ENCODE results near the gene TMEM221.

DNA sequence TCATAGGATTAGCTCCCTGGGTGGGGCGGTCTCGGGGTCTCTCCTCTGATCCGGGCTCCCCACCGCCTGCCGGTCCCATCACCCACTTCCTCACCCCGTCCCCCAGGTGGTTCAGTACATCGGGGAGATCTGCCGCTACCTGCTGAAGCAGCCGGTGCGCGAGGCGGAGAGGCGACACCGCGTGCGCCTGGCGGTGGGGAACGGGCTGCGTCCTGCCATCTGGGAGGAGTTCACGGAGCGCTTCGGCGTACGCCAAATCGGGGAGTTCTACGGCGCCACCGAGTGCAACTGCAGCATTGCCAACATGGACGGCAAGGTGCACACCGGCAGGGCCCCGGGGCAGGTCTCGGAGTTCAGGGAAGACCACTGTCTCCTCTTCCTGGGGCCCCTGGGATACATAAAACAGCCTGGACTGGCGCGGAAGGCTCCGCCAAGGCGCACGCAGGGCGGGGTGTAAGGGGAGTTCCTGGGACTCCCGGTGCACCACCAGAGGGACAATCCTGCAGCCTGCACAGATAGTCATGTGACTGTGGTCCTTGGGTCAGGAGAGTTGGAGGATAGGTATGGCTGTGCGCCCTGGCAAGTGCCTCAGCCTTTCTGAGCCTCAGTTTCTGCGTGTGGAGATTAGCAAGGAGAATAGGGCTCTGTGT lies 48.8 kb upstream of the TMEM221 start:
- TF ChIP-seq CTCF (IDR thresholded peaks at IDR 0.05) = no peak
- TF ChIP-seq POLR2A (IDR thresholded peaks at IDR 0.05) = no peak
